NCI-H187 treated with DMSO at 0.1 percent for 48 hours (cell line): ENCODE results near the gene PCCA.
"Not testable (repeated sequence)": the region's sequence is repeated elsewhere in the genome, so short reads cannot be mapped to it uniquely, and the experiment has no call there.

Experiments used
- DNase-seq: peaks from one replicate; lab custom pipeline; 2025; lab: John Stamatoyannopoulos, UW

Gene PCCA

GRCh38 chr13:100139817-100140216 is 50.9 kb downstream of the PCCA start:
- no peak for DNase-seq

GRCh38 chr13:100140441-100140840 is 51.5 kb downstream of the PCCA start:
- no peak for DNase-seq

- not testable (repeated sequence) for DNase-seq
Observed at GRCh38 chr13:100141461-100141961, 52.6 kb downstream of the PCCA start.

- DNase-seq = no peak
Observed at GRCh38 chr13:100146534-100146933, 57.6 kb downstream of the PCCA start.

GRCh38 chr13:100147825-100148224 is 58.9 kb downstream of the PCCA start:
- no peak for DNase-seq

- no peak for DNase-seq
Observed at GRCh38 chr13:100148422-100148821, 59.5 kb downstream of the PCCA start.

GRCh38 chr13:100149389-100149788 is 60.5 kb downstream of the PCCA start:
- DNase-seq = no peak

GRCh38 chr13:100150711-100151110 is 61.8 kb downstream of the PCCA start:
- not testable (repeated sequence) for DNase-seq

GRCh38 chr13:100154842-100155416 is 66.0 kb downstream of the PCCA start:
- DNase-seq = no peak

- DNase-seq = no peak
Observed at GRCh38 chr13:100156788-100157187, 67.9 kb downstream of the PCCA start.

GRCh38 chr13:100158569-100158968 is 69.7 kb downstream of the PCCA start:
- no peak for DNase-seq

GRCh38 chr13:100159584-100159983 is 70.7 kb downstream of the PCCA start:
- DNase-seq = no peak

- no peak for DNase-seq
Observed at GRCh38 chr13:100160450-100160849, 71.6 kb downstream of the PCCA start.

- no peak for DNase-seq
Observed at GRCh38 chr13:100163375-100163774, 74.5 kb downstream of the PCCA start.

- no peak for DNase-seq
Observed at GRCh38 chr13:100173203-100173602, 84.3 kb downstream of the PCCA start.

GRCh38 chr13:100174455-100174854 is 85.6 kb downstream of the PCCA start:
- not testable (repeated sequence) for DNase-seq

- DNase-seq = no peak
Observed at GRCh38 chr13:100175078-100175802, 86.3 kb downstream of the PCCA start.

GRCh38 chr13:100175803-100176182 is 86.9 kb downstream of the PCCA start:
- no peak for DNase-seq

GRCh38 chr13:100176801-100177400 is 88.0 kb downstream of the PCCA start:
- DNase-seq = no peak

GRCh38 chr13:100178309-100178708 is 89.4 kb downstream of the PCCA start:
- no peak for DNase-seq

GRCh38 chr13:100179276-100179675 is 90.4 kb downstream of the PCCA start:
- no peak for DNase-seq

- no peak for DNase-seq
Observed at GRCh38 chr13:100182900-100183490, 94.1 kb downstream of the PCCA start.

- DNase-seq = no peak
Observed at GRCh38 chr13:100184095-100184494, 95.2 kb downstream of the PCCA start.
